Inflammatory macrophage (primary cell): ENCODE results near the gene KRTAP22-1.

ENCODE experiments used
- DNase-seq, 2 donors: peaks; one replicate each; pipeline ENCODE4 v3.0.0-alpha.2; 2020 to 2022

KRTAP22-1 gene

GRCh38 chr21:30625449-30626165 lies 24.7 kb downstream of the KRTAP22-1 start:
- no peak for DNase-seq

DNA sequence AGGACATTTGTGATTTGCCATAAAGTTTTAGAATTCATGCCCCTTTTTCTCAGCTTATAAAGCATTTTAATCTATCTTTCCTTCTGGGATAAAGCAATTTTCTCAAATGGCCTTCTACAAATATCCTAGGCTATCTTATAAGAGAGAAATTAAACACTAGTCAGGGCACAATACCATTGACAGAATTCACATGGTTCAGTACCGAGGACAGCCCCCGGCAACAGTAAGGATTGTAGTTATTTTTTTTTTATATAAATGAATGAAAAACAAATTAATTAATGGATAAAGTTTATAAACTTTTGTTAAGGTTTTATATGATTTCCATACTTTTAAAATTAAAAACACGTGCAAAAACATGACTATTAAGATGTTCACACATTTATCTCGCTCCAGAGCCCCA lies 27.2 kb downstream of the KRTAP22-1 start:
- no peak for DNase-seq

DNA sequence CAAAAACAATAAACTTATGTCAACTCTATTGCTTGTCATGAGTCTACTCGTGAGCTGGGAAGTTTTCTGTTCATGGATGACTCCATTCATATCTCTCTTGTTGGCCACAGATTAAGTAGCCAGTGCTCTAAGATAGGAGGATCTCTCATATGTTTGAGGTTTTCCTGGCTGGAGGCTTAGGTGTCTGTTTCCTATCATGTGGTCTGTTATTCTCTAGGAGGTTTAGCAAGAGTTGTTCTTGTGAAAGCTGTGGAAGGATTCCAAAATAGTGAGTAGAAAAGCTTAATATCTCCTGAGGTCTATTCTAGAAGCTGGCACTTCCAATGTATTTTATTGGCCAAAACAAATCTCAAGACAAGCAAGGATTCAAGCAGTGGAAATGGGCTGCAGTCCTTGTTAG lies 28.3 kb downstream of the KRTAP22-1 start:
- no peak for DNase-seq

- no peak for DNase-seq
Observed at GRCh38 chr21:30634906-30635305, 34.0 kb downstream of the KRTAP22-1 start, which contains the start of gene KRTAP20-2. Gene KRTAP20-2 (plus strand): TSS chr21:30635206. CDS start chr21:30635264, 58 bp downstream.

DNA sequence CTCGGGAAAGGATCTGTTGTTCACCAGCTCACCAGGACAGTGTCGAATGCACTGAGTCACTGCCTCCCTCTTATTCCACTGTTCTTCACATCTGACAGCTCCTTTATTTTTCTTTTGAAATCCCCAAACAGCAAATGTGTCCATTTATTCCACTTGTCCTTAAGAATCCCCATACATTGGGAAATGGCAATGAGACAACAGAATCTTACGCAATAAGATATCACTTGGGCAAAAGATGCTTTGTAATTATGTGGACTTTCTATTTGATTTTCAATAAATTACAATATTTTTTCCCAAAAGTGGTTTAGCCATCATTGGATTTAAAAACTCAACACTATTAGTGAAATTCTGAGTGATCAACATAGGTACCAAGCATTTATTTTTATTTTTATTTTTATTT lies 37.8 kb downstream of the KRTAP22-1 start:
- no peak for DNase-seq

DNA sequence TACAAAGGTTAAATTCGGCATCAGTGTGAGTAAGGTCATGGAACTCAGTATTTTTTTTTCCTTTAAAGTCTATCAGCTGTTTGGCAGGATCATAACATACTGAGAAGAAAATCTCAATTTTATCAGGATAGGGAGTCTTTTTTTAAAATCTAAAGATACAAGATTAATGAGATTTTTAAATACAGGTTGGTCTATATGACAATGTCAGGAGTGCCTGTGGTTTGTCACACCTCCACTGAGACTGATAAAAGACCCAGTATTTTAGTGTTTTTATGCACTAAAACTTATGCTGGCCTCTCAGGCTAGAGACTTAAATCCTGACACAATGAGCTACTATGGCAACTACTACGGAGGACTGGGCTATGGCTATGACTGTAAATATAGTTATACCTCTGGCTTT lies 41.7 kb downstream of the KRTAP22-1 start, which contains the start of gene KRTAP20-3:
Gene KRTAP20-3 (plus strand): TSS at position 301 of the 400 bp plus-strand sequence.
- no peak for DNase-seq

DNA sequence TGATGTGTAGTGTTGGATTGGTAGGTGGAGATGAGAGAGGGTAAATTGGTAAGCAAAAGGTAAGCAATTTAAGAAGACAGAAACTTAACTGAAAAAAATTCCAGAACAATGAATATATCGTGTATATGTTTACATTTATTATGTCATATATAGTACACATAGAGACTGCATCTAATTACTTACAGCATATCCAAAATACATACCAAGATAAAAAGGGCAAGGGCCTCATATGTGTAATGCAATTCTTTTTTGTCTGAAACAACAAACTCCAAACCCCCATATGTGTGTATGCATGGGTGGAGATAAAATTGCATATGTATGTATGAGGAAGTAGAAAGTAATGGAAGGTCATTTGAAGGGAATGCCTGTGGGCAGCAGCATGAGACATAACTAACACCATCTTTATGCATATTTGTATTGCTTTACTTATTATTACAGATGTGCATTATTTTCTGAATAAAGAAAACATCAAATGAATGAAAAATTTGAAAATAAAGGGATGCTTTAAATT lies 46.1 kb downstream of the KRTAP22-1 start:
- DNase-seq: no peak
